Measurements from ENCODE around the gene PTPRR.

- TF ChIP-seq REST (IDR thresholded peaks at IDR 0.05; ENCODE audit: insufficient read depth in 1 of 2, low read depth in 2 of 2, low read length in 2 of 2) (no peak), POLR2AphosphoS5 (IDR thresholded peaks at IDR 0.05; ENCODE audit: low read depth, low read length) (no peak), SIN3A (IDR thresholded peaks at IDR 0.05; ENCODE audit: borderline replicate concordance, insufficient read depth, low read length) (no peak)
Measured at GRCh38 chr12:70747445-70748260, 172.9 kb downstream of the PTPRR start.
